ENCODE results near the gene SLC46A1. TPM values are rescaled to one million over a fixed set of nuclear protein-coding genes. Genes with fewer than 3 reads are reported as not detected.

Gene SLC46A1
- total RNA-seq, 2 experiments from 2014 or later, result 5.2 to 6.1 TPM

DNA sequence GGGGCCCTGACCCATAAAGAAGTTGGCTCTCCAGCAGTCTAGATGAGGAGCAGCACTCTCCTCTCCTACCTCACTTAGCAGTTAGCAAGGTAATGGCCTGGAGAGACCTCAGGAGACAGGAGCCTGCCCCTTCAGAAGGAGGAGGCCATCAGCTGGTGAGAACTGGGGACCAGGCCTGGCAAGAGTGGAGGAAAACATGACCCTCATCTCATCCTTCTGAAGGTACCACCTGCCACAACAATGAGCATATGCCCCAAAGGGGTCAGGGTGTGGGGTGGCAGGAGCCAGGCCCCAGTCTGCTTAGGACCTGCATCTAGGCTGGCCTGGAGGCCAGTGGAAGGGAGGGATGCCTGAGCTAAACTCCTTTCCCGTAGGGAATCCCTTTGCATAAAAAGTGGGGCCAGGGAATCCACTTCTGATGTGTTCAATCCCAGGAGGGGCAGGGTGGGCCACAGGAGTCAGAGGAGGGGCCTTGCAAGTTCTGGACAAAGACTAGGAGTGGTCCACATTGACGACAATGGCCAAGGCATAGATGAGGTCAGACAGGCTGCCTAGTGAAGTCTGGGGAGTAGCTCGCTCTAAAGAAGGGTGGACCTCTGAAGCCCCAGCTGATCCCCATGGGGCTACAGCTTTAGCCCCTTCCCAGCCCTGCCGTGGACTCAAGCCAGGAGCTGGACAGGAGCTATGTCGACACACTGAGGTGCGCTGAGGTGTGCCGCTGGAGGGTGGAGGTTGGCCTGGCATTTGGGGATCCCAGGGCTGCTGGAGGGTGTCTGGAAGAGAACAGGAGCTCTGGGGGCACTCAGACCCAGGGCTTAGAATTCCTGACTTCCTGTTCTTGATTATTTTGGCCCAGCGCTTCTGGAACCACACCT lies 42.0 kb downstream of the SLC46A1 start:
- no peaks in the 10 kb centered on the region for H3K27me3 Mint-ChIP-seq
- H3K4me3 Mint-ChIP-seq, result no peak overlapping the region
- DNase-seq, result no peak
- H3K27ac Mint-ChIP-seq, result no peak overlapping the region
- peaks cover 2% of the 10 kb centered on the region for H3K36me3 Mint-ChIP-seq
- peaks cover 3% of the 10 kb centered on the region for H3K4me1 Mint-ChIP-seq
- H3K9me3 Mint-ChIP-seq, result no peaks in the 10 kb centered on the region

DNA sequence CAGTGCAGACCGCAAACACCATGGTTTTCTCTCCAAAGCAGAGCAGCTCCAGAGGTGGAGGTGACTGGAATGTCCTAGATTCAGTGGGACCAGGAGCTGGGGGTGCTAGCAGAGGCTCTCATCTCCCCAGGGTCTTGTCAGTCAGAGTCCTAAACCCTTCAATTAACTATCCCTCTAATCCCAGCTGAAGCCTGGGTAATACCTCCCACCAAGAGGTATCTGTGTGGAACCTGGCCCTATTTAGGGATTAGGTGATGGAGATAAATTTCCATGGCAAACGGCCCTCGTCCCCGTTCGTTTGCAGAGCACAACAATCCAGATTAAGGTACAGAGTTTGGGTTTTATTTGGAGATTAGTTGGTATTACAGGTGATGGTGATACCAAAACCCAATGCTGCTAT lies 42.8 kb downstream of the SLC46A1 start:
- no peak for DNase-seq
- Mint-ChIP-seq H3K36me3 (peaks cover 2% of the 10 kb centered on the region), H3K4me3 (no peak overlapping the region)

DNA sequence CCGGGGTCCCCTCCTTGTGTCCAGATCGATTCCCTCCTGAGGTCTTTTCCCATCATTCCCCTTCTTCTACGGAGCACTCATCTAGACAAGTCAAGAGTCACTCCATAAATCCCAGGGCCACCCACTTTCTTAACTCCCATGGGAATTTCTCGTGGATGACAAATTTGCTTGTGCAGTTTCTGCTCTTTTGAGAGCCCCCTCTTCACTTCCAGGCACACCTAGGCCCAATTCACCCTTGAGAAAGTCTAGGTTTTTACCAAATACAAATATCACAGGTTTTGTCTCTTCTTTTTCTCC lies 48.2 kb downstream of the SLC46A1 start:
- Mint-ChIP-seq H3K4me3 (peak overlapping the region; percentile 88), H3K9me3 (no peaks in the 10 kb centered on the region), H3K4me1 (peaks cover 29% of the 10 kb centered on the region), H3K27me3 (no peaks in the 10 kb centered on the region), H3K36me3 (peaks cover 12% of the 10 kb centered on the region), H3K27ac (peak overlapping the region; percentile 89)
- DNase-seq, result no peak

More for the DNA sequence above, 42.8 kb downstream of the SLC46A1 start:
- Mint-ChIP-seq H3K27ac (no peak overlapping the region), H3K9me3 (no peaks in the 10 kb centered on the region), H3K4me1 (peaks cover 6% of the 10 kb centered on the region), H3K27me3 (no peaks in the 10 kb centered on the region)

DNA sequence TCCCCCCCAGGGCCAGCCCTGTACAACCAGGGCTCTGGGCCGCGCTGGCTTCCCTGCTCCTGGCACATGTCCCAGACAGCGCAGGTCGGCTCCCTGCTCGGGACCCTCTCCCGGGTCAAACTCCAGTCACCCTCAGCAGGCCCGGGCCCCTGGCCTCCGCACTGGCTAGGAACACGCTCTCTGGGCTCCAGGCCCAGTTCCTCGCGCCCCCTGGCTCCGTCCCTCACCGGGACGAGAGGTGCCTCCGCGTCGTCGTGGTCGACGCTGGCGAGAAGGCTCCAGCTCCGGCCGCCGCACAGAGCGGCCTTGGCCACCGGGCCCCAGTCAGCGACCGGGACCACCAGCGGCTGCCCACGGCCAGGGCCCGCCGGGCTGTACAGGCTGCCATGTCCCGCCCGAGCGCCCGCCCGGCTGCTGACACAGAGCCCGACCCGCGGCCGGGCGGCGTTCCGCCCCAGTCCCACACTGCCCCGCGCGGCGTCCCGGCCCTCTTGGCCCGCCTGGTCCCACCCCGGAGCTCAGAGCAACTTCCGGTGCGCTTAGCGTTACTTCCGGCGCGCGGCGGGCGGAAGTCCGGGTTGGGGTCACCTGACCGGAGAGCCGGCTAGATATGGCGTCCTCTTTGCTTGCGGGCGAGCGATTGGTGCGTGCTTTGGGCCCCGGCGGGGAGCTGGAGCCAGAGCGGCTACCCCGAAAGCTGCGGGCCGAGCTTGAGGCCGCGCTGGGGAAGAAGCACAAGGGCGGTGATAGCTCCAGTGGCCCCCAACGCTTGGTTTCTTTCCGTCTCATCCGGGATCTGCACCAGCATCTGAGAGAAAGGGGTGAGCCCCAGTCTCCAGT lies 48.7 kb downstream of the SLC46A1 start, which contains the start of gene POLDIP2:
Gene POLDIP2, minus strand, starts transcription at position 467 of the 840 bp plus-strand sequence. Its CDS starts 79 bp downstream, at position 388.
- Mint-ChIP-seq H3K4me3 (peak within 1 kb of the TSS; percentile 88), H3K4me1 (peaks cover 29% of the 10 kb centered on the region), H3K9me3 (no peaks in the 10 kb centered on the region), H3K27me3 (no peaks in the 10 kb centered on the region), H3K36me3 (peaks cover 13% of the 10 kb centered on the region), H3K27ac (peak within 1 kb of the TSS; percentile 89)
- DNase-seq, result peak; percentile 98

DNA sequence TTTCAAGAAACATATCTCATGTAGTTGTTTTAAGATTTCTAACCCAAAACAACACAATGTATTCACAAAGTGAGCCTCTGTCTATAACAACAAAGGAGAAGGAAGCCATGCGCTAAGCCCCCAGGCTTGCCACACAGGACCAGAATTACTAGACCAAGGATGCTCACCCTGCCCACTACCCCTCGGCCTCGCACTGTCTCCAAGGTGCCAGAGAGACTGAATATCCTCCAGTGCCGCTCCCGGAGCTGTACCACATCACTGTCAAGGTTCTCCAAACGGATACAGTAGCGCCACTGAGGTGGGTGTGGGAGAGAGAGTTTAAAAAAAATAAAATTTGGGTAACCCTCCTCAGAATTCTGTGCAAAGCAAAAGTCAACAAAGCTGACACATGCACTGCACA lies 55.7 kb downstream of the SLC46A1 start:
- Mint-ChIP-seq H3K36me3 (peaks cover 21% of the 10 kb centered on the region), H3K27ac (no peak overlapping the region)

DNA sequence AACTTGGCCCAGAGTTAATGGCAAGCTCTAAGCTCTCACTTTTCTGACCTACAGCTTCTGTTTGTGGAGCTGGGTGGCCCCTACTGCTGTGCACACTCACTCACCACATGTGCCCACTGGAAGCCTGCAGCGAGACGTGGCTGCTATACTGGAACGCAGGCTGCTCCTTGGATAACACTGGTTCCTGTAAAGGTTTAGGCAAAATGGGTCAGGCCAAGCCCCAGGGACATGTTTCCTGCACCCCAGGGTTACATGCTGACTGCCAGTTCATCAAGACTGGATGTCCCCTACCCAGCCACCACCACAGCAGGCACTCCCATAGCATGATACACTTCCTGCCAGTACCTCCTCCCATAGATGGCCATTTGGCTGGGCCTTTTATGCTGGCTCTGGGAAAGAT lies 57.0 kb downstream of the SLC46A1 start:
- no peak overlapping the region for H3K27ac Mint-ChIP-seq
- peaks cover 24% of the 10 kb centered on the region for H3K36me3 Mint-ChIP-seq

More for the DNA sequence above, 55.7 kb downstream of the SLC46A1 start:
- DNase-seq, result no peak
- Mint-ChIP-seq H3K4me1 (peaks cover 9% of the 10 kb centered on the region), H3K4me3 (no peak overlapping the region), H3K27me3 (no peaks in the 10 kb centered on the region), H3K9me3 (no peaks in the 10 kb centered on the region)

DNA sequence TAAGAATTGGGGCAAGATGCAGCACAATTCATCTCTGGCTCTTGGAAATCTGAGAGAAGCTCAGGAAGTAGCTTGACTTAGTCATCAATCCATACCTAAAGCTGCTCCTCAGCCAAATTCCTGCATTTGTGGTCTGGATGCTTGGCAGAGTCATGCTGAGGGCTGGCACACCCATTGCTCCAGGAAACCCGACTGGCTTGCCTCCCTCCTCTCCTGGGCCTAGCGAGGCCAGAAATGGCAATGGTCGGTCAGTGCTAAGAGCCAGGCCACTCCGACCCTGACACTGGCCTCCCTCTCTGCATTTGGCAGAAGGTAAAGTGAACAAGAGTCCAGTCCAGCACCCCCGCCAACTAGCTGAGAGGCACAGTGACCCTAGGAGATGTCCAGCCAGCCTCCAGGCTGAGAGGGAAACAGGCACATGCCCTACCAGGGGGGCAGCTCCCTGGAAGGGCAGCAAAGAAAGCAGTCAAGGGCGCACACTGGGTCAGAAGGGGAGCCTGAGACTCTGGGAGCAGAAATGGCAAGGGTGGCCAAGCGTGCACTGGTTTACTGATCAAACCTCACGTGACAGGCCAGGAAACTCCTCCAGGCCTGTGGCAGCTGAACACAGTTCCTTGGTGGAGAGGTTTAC lies 58.6 kb downstream of the SLC46A1 start:
- Mint-ChIP-seq H3K4me3 (no peak overlapping the region), H3K9me3 (no peaks in the 10 kb centered on the region), H3K27me3 (no peaks in the 10 kb centered on the region), H3K27ac (no peak overlapping the region), H3K36me3 (peaks cover 22% of the 10 kb centered on the region), H3K4me1 (peaks cover 3% of the 10 kb centered on the region)
- DNase-seq, result no peak

More for the DNA sequence above, 57.0 kb downstream of the SLC46A1 start:
- Mint-ChIP-seq H3K4me1 (no peaks in the 10 kb centered on the region), H3K9me3 (no peaks in the 10 kb centered on the region), H3K4me3 (no peak overlapping the region), H3K27me3 (no peaks in the 10 kb centered on the region)
- no peak for DNase-seq

DNA sequence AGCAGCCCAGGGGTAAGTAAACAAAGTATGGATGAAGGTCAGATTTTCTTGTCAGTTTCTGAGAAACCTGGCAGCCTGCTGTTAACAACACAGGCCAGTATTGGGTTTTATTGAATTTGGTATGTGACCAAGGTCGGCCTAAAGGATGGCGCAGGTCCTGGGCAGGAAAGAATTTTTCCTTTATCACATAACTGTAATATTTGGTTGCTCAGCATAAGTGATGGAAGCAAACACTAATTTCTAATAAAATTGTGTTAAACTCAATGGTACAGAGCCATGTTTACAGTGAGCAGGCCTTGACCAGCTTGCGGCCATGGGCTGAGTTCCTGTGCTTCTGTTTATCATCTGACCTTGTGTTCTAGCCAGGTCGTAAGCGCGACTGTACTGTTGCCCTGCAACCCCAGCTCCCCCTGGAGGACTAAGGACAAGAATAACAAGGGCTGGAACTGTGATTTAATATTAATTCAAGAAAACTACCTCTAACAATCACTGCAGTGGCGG lies 59.2 kb downstream of the SLC46A1 start:
- H3K36me3 Mint-ChIP-seq, result peaks cover 20% of the 10 kb centered on the region
- H3K27me3 Mint-ChIP-seq, result no peaks in the 10 kb centered on the region
- DNase-seq, result no peak
- H3K27ac Mint-ChIP-seq, result no peak overlapping the region
- no peaks in the 10 kb centered on the region for H3K9me3 Mint-ChIP-seq
- no peak overlapping the region for H3K4me3 Mint-ChIP-seq
- H3K4me1 Mint-ChIP-seq, result peaks cover 3% of the 10 kb centered on the region

DNA sequence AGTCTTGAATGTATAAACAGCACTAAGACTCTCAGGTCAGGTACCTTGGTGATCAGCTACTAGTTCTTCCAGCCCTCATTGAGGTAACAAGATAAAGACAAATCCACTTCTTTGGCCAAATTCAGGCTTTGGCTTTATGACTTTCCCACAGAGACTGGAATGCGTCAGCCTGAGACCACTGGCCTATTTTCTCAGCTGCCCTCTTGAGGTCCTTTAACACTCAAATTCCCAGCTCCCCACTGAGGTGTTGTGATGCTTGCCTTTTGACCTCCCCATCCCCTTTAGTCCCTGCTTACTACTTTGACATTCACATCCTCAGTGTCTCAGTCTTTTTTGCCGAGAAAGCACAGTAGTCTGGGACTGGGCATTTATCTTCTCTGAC lies 59.8 kb downstream of the SLC46A1 start:
- Mint-ChIP-seq H3K27me3 (no peaks in the 10 kb centered on the region), H3K27ac (peak overlapping the region; percentile 6), H3K36me3 (peaks cover 16% of the 10 kb centered on the region), H3K9me3 (no peaks in the 10 kb centered on the region), H3K4me3 (no peak overlapping the region), H3K4me1 (peaks cover 3% of the 10 kb centered on the region)
- DNase-seq, result no peak

DNA sequence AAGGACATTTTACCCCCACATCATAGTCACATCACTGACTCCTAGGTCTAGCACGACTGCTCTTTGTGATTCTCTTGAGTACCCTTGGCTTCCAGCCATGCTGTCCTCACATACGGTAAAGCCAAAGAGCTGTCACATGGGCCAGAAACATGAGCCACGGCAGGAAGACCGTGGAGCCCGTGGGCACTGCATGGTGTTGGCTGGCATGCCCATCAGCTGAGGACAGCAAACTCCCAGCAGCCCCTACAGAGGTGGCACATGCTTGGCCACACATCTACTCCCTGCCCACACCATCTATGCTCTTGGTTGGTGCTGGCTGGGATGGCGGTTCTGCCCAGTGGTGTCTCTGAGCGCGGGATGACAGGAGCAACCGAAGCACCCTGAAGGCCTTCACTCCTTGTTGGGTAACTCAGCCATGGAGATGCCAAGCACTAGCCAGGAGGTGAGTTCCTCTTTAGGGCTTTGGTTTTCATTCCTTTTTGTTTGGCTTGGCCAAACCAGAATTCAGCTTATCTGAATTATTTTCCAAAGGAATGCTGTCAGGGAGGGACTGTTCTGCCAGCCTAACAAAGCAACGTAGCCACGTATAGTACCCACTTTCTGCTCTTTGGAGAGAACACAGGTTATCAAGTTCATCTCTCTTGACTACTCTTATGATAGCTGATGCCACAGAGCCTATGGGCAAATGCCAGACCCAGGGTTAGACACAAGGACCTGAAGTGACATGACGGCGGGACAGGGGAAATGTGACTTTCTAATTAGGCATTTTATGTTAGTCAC lies 60.4 kb downstream of the SLC46A1 start:
- Mint-ChIP-seq H3K27ac (peak overlapping the region; percentile 6), H3K9me3 (no peaks in the 10 kb centered on the region), H3K36me3 (peaks cover 16% of the 10 kb centered on the region), H3K4me3 (no peak overlapping the region), H3K4me1 (peaks cover 3% of the 10 kb centered on the region), H3K27me3 (no peaks in the 10 kb centered on the region)
- DNase-seq, result no peak

Other genes starting within 250 kb of the SLC46A1 start
- 10 to 100 TPM; 58.1 to 58.2 TPM for gene TMEM97, start 87.0 kb downstream of the SLC46A1 start, total RNA-seq
- 10 to 100 TPM; 17.0 to 21.4 TPM for gene IFT20, start 70.7 kb downstream of the SLC46A1 start, total RNA-seq
- 10 to 100 TPM; 22.2 to 23.2 TPM for gene TNFAIP1, start 70.5 kb downstream of the SLC46A1 start, total RNA-seq
- gene POLDIP2, start 48.7 kb downstream of the SLC46A1 start, total RNA-seq, result 100 to 1,000 TPM; 125 to 126 TPM
- gene SEBOX, start 41.0 kb downstream of the SLC46A1 start, total RNA-seq, result not detected
- under 1 TPM; 0.22 to 0.35 TPM for gene VTN, start 35.9 kb downstream of the SLC46A1 start, total RNA-seq
- gene SARM1, start 34.5 kb downstream of the SLC46A1 start, total RNA-seq, result 10 to 100 TPM; 25.7 to 29.0 TPM
- not detected for gene SLC13A2, start 67.4 kb upstream of the SLC46A1 start, total RNA-seq
- gene FOXN1, start 100.1 kb upstream of the SLC46A1 start, total RNA-seq, result not detected
- gene UNC119, start 146.4 kb upstream of the SLC46A1 start, total RNA-seq, result 10 to 100 TPM; 31.5 to 34.3 TPM
- gene PIGS, start 165.3 kb upstream of the SLC46A1 start, total RNA-seq, result 10 to 100 TPM; 41.5 to 42.5 TPM
- 10 to 100 TPM; 85.6 to 85.8 TPM for gene ALDOC, start 170.7 kb upstream of the SLC46A1 start, total RNA-seq
- 100 to 1,000 TPM; 111 to 122 TPM for gene SPAG5, start 192.8 kb upstream of the SLC46A1 start, total RNA-seq
- gene RSKR, start 208.0 kb upstream of the SLC46A1 start, total RNA-seq, result 10 to 100 TPM; 14.3 to 17.8 TPM
- gene BLTP2, start 238.9 kb upstream of the SLC46A1 start, total RNA-seq, result 100 to 1,000 TPM; 174 to 180 TPM

All from activated naive CD8-positive, alpha-beta T cell treated with anti-CD3 and anti-CD28 coated beads for 36 hours (primary cell).